GM13976 (cell line): Measurements from ENCODE around the gene CLMN.

Experiments used
- DNase-seq: peaks from one replicate; pipeline ENCODE4 v3.0.0; 2012; ENCODE audit warnings: low spot score
- CTCF ChIP-seq: IDR thresholded peaks from 2 replicates; pipeline ENCODE4 v1.5.1; 2012; ENCODE audit warnings: borderline replicate concordance, mild to moderate bottlenecking; ENCODE audit not compliant: insufficient read depth; ENCODE audit errors: extremely low read depth, missing control alignments, control extremely low read depth
- in situ Hi-C: fragments of 300-500 bp; cut with MboI; formaldehyde crosslinking; loops from one replicate; pipeline ENCODE4 v1.12.0; 2022; ENCODE audit warnings: low sequenced_read_pairs, mixed read lengths, inconsistent platforms; ENCODE audit not compliant: unreplicated experiment

CLMN gene

GRCh38 chr14:95318399-95319311 is 1.1 kb downstream of the CLMN start:
- peak; percentile 46 for DNase-seq
- in situ Hi-C loops, result no loop called here
- no peak for TF ChIP-seq CTCF

- in situ Hi-C loops, result no loop called here
- TF ChIP-seq CTCF, result no peak
Measured at GRCh38 chr14:95317817-95318343, 1.8 kb downstream of the CLMN start.

GRCh38 chr14:95316821-95317220 is 2.9 kb downstream of the CLMN start:
- in situ Hi-C loops, result no loop called here
- no peak for TF ChIP-seq CTCF
- DNase-seq, result no peak

More at GRCh38 chr14:95317817-95318343, 1.8 kb downstream of the CLMN start:
- DNase-seq, result no peak

GRCh38 chr14:95315579-95315978 is 4.1 kb downstream of the CLMN start:
- TF ChIP-seq CTCF, result no peak
- no peak for DNase-seq
- in situ Hi-C loops, result no loop called here

- TF ChIP-seq CTCF, result no peak
- no peak for DNase-seq
- in situ Hi-C loops, result no loop called here
Measured at GRCh38 chr14:95315156-95315555, 4.6 kb downstream of the CLMN start.

GRCh38 chr14:95314609-95315008 is 5.1 kb downstream of the CLMN start:
- in situ Hi-C loops, result no loop called here
- peak; percentile 67 for DNase-seq
- TF ChIP-seq CTCF, result no peak

- no peak for DNase-seq
- in situ Hi-C loops, result no loop called here
- TF ChIP-seq CTCF, result no peak
Measured at GRCh38 chr14:95313707-95314106, 6.0 kb downstream of the CLMN start.
